SK-MEL-5 (cell line): ENCODE measurements around the gene TLR6. TPM values are rescaled to one million over a fixed set of nuclear protein-coding genes. Genes with fewer than 3 reads are reported as not detected.

Experiments used
- DNase-seq: peaks from one replicate; pipeline ENCODE4 v3.0.0-alpha.2; 2016; ENCODE audit warnings: low read depth, low spot score
- in situ Hi-C: cut with HindIII; loops from 2 replicates; pipeline ENCODE4 v1.10.0; 2016; ENCODE audit warnings: low sequenced_read_pairs, high pct_unique_total_duplicates, low pct_unique_long_range_greater_than_20kb
- total RNA-seq: library from RNA; depleted of rRNA; stranded (reverse); fragments of >200 nt; shearing (Covaris generic); gene quantifications from 2 replicates; pipeline ENCODE4 v1.2.3, GENCODE V29; 2014

The TLR6 gene
- total RNA-seq, 1 experiment from 2014 or later, result 6.8 TPM

- in situ Hi-C loops, result no loop called here
- DNase-seq, result no peak
Measured at GRCh38 chr4:38871593-38871992, 15.0 kb upstream of the TLR6 start.

- peak; percentile 92 for DNase-seq
- in situ Hi-C loops, result no loop called here
Measured at GRCh38 chr4:38870098-38870808, 13.6 kb upstream of the TLR6 start.

- no peak for DNase-seq
- in situ Hi-C loops, result no loop called here
Measured at GRCh38 chr4:38869511-38869910, 12.9 kb upstream of the TLR6 start.

GRCh38 chr4:38868059-38868960, 11.7 kb upstream of the TLR6 start:
- peak; percentile 37 for DNase-seq
- in situ Hi-C loops, result no loop called here

GRCh38 chr4:38867478-38868058, 11.0 kb upstream of the TLR6 start, which contains the start of gene FAM114A1:
FAM114A1 (plus strand) TSS chr4:38867806; CDS start chr4:38878079, 10,273 bp downstream.
- in situ Hi-C loops, result no loop called here

GRCh38 chr4:38866973-38867477, 10.4 kb upstream of the TLR6 start:
- DNase-seq, result no peak
- in situ Hi-C loops, result no loop called here

More at GRCh38 chr4:38867478-38868058, 11.0 kb upstream of the TLR6 start, which contains the start of gene FAM114A1:
- peak; percentile 73 for DNase-seq

GRCh38 chr4:38865445-38865844, 8.8 kb upstream of the TLR6 start:
- in situ Hi-C loops, result no loop called here
- DNase-seq, result no peak

- in situ Hi-C loops, result no loop called here
- no peak for DNase-seq
Measured at GRCh38 chr4:38861791-38862190, 5.2 kb upstream of the TLR6 start.

- in situ Hi-C loops, result no loop called here
- peak; percentile 77 for DNase-seq
Measured at GRCh38 chr4:38860788-38861424, 4.3 kb upstream of the TLR6 start.

GRCh38 chr4:38859501-38859900, 2.9 kb upstream of the TLR6 start:
- DNase-seq, result no peak
- in situ Hi-C loops, result no loop called here

- DNase-seq, result no peak
- in situ Hi-C loops, result no loop called here
Measured at GRCh38 chr4:38858097-38858420, 1.4 kb upstream of the TLR6 start.

- DNase-seq, result peak; percentile 80
- in situ Hi-C loops, result no loop called here
Measured at GRCh38 chr4:38857354-38858096, 908 bp upstream of the TLR6 start.

GRCh38 chr4:38856046-38856445, 571 bp downstream of the TLR6 start:
- DNase-seq, result peak; percentile 30
- in situ Hi-C loops, result no loop called here

- DNase-seq, result peak; percentile 60
- in situ Hi-C loops, result no loop called here
Measured at GRCh38 chr4:38855466-38855865, 1.2 kb downstream of the TLR6 start.

GRCh38 chr4:38846015-38846414, 10.6 kb downstream of the TLR6 start:
- in situ Hi-C loops, result no loop called here

GRCh38 chr4:38842994-38843393, 13.6 kb downstream of the TLR6 start:
- DNase-seq, result no peak
- in situ Hi-C loops, result no loop called here

More at GRCh38 chr4:38846015-38846414, 10.6 kb downstream of the TLR6 start:
- DNase-seq, result no peak

GRCh38 chr4:38837849-38838248, 18.8 kb downstream of the TLR6 start:
- DNase-seq, result no peak
- in situ Hi-C loops, result no loop called here
